OCI-M2 (cell line): ENCODE measurements around the gene PAM16.

Experiments
- DNase-seq: peaks from one replicate; lab custom pipeline; 2025; ENCODE audit not compliant: unreplicated experiment; lab: John Stamatoyannopoulos, UW

The PAM16 gene

GRCh38 chr16:4371357-4372000, 20.4 kb upstream of the PAM16 start, which contains the start of gene VASN:
VASN (plus strand) TSS chr16:4371848; CDS start chr16:4380878, 9,030 bp downstream.
- no peak for DNase-seq

GRCh38 chr16:4370570-4371356, 19.6 kb upstream of the PAM16 start:
- DNase-seq, result no peak

- no peak for DNase-seq
Observed at GRCh38 chr16:4370151-4370550, 19.0 kb upstream of the PAM16 start.

- no peak for DNase-seq
Observed at GRCh38 chr16:4369007-4369733, 18.0 kb upstream of the PAM16 start.

- no peak for DNase-seq
Observed at GRCh38 chr16:4367393-4367856, 16.3 kb upstream of the PAM16 start.

GRCh38 chr16:4366016-4366415, 14.9 kb upstream of the PAM16 start:
- no peak for DNase-seq

- DNase-seq, result no peak
Observed at GRCh38 chr16:4365615-4366014, 14.5 kb upstream of the PAM16 start.

- DNase-seq, result no peak
Observed at GRCh38 chr16:4365014-4365406, 13.9 kb upstream of the PAM16 start.

GRCh38 chr16:4364196-4365013, 13.3 kb upstream of the PAM16 start:
- DNase-seq, result no peak

GRCh38 chr16:4362476-4363135, 11.5 kb upstream of the PAM16 start:
- DNase-seq, result no peak

- DNase-seq, result no peak
Observed at GRCh38 chr16:4361944-4362311, 10.8 kb upstream of the PAM16 start.

GRCh38 chr16:4361033-4361943, 10.2 kb upstream of the PAM16 start:
- no peak for DNase-seq

- DNase-seq, result no peak
Observed at GRCh38 chr16:4360538-4361021, 9.5 kb upstream of the PAM16 start.

GRCh38 chr16:4359914-4360313, 8.8 kb upstream of the PAM16 start:
- no peak for DNase-seq

GRCh38 chr16:4358831-4359561, 7.9 kb upstream of the PAM16 start:
- DNase-seq, result no peak

- no peak for DNase-seq
Observed at GRCh38 chr16:4358236-4358635, 7.1 kb upstream of the PAM16 start.

- DNase-seq, result no peak
Observed at GRCh38 chr16:4356820-4357219, 5.7 kb upstream of the PAM16 start.

- DNase-seq, result no peak
Observed at GRCh38 chr16:4354512-4355409, 3.6 kb upstream of the PAM16 start.
